HFFc6 (cell line): ENCODE results near the gene COL2A1. TPM values are rescaled to one million over a fixed set of nuclear protein-coding genes. Genes with fewer than 3 reads are reported as not detected.

Source experiments
- DNase-seq: peaks from one replicate; pipeline ENCODE4 v3.0.0-alpha.2; 2018
- H3K27ac Mint-ChIP-seq: 2 replicates; pipeline ENCODE4 v1.8.0; 2020; ENCODE audit warnings: mild to moderate bottlenecking, mixed read lengths
- H3K27me3 Mint-ChIP-seq: 2 replicates; pipeline ENCODE4 v1.8.0; 2021; ENCODE audit warnings: mild to moderate bottlenecking, moderate library complexity, mixed read lengths; ENCODE audit not compliant: insufficient read depth
- H3K36me3 Mint-ChIP-seq: 2 replicates; pipeline ENCODE4 v1.8.0; 2021; ENCODE audit warnings: low read depth, mixed read lengths
- H3K4me1 Mint-ChIP-seq: 2 replicates; pipeline ENCODE4 v1.8.0; 2020; ENCODE audit warnings: low read depth, mixed read lengths
- H3K4me3 Mint-ChIP-seq: 2 replicates; pipeline ENCODE4 v1.8.0; 2020; ENCODE audit warnings: mild to moderate bottlenecking, moderate library complexity, mixed read lengths
- H3K9me3 Mint-ChIP-seq: 2 replicates; pipeline ENCODE4 v1.8.0; 2020; ENCODE audit warnings: mild to moderate bottlenecking, mixed read lengths
- total RNA-seq, 6 experiments: library from RNA; stranded (reverse); fragmentation: NEBNext Ultra II Directional; extraction: Animal tissue kit (Norgen Biotek cat#: 25700); gene quantifications; 2 replicates in 1 of 6; 3 replicates in 5 of 6; pipeline ENCODE4 v1.2.3, GENCODE V29; 2021
- TF ChIP-seq, protein P1 (sequence below): fragments of 200-600 bp; sonication (generic); IDR thresholded peaks from 2 replicates; pipeline ENCODE4 v1.5.0; 2021; ENCODE audit warnings: antibody characterized with exemption, mild to moderate bottlenecking

Gene COL2A1
- total RNA-seq, 6 experiments from 2014 or later, result not detected

- TF ChIP-seq, protein P1, sequence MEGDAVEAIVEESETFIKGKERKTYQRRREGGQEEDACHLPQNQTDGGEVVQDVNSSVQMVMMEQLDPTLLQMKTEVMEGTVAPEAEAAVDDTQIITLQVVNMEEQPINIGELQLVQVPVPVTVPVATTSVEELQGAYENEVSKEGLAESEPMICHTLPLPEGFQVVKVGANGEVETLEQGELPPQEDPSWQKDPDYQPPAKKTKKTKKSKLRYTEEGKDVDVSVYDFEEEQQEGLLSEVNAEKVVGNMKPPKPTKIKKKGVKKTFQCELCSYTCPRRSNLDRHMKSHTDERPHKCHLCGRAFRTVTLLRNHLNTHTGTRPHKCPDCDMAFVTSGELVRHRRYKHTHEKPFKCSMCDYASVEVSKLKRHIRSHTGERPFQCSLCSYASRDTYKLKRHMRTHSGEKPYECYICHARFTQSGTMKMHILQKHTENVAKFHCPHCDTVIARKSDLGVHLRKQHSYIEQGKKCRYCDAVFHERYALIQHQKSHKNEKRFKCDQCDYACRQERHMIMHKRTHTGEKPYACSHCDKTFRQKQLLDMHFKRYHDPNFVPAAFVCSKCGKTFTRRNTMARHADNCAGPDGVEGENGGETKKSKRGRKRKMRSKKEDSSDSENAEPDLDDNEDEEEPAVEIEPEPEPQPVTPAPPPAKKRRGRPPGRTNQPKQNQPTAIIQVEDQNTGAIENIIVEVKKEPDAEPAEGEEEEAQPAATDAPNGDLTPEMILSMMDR, result no peak
- H3K36me3 Mint-ChIP-seq, result no peaks in the 10 kb centered on the region
- H3K4me1 Mint-ChIP-seq, result no peaks in the 10 kb centered on the region
- H3K4me3 Mint-ChIP-seq, result no peak overlapping the region
- H3K9me3 Mint-ChIP-seq, result no peaks in the 10 kb centered on the region
- peaks cover 66% of the 10 kb centered on the region for H3K27me3 Mint-ChIP-seq
- DNase-seq, result no peak
- H3K27ac Mint-ChIP-seq, result no peak overlapping the region
Measured at GRCh38 chr12:48008950-48009349, 4.7 kb upstream of the COL2A1 start.

GRCh38 chr12:48008349-48008748 lies 4.1 kb upstream of the COL2A1 start:
- Mint-ChIP-seq H3K4me3 (no peak overlapping the region), H3K27ac (no peak overlapping the region), H3K4me1 (no peaks in the 10 kb centered on the region; the same call in 1 of the 2 replicates), H3K9me3 (no peaks in the 10 kb centered on the region), H3K27me3 (peaks cover 69% of the 10 kb centered on the region), H3K36me3 (no peaks in the 10 kb centered on the region)
- TF ChIP-seq, protein P1, result no peak
- no peak for DNase-seq

DNA sequence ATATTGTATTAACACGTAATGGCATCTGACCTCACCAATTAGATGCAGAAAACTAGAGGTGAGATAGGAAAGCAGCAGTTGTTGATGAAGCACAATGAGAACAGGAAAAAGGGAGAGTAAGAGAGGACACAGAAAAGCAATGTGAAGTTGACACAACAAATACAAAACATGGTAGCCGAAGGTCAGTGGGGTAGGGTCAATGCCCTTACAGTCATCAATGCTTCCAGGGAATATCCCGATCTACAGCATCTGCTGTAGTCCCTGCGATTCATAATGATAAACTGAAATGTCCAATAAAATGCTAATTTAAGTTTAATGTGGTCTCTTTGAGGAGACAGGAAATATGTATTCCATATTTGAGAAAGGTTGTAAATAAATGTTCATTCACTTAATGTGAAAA lies 2.9 kb upstream of the COL2A1 start:
- Mint-ChIP-seq H3K27me3 (peaks cover 72% of the 10 kb centered on the region), H3K27ac (no peak overlapping the region), H3K4me1 (peaks cover 4% of the 10 kb centered on the region), H3K9me3 (no peaks in the 10 kb centered on the region), H3K36me3 (no peaks in the 10 kb centered on the region), H3K4me3 (no peak overlapping the region)
- DNase-seq, result no peak
- TF ChIP-seq, protein P1, result no peak

DNA sequence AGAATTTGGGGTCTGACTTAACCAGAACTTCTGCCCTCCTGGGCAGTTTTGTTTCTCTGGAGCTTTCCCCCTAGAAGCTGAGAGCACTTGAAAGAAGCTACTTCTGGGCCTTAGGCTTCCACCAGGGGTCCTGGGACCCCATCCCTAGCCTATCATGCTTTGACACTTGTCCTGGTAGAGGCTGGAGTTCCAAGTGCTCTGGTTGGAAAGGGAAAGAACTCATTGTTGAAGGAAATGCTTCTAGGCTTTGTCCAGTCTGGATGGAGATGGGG lies 1.4 kb upstream of the COL2A1 start:
- Mint-ChIP-seq H3K36me3 (no peaks in the 10 kb centered on the region), H3K27me3 (peaks cover 64% of the 10 kb centered on the region), H3K9me3 (no peaks in the 10 kb centered on the region), H3K4me3 (no peak overlapping the region; the same call in 1 of the 2 replicates), H3K4me1 (peaks cover 17% of the 10 kb centered on the region), H3K27ac (no peak overlapping the region)
- TF ChIP-seq, protein P1, result no peak
- DNase-seq, result no peak

DNA sequence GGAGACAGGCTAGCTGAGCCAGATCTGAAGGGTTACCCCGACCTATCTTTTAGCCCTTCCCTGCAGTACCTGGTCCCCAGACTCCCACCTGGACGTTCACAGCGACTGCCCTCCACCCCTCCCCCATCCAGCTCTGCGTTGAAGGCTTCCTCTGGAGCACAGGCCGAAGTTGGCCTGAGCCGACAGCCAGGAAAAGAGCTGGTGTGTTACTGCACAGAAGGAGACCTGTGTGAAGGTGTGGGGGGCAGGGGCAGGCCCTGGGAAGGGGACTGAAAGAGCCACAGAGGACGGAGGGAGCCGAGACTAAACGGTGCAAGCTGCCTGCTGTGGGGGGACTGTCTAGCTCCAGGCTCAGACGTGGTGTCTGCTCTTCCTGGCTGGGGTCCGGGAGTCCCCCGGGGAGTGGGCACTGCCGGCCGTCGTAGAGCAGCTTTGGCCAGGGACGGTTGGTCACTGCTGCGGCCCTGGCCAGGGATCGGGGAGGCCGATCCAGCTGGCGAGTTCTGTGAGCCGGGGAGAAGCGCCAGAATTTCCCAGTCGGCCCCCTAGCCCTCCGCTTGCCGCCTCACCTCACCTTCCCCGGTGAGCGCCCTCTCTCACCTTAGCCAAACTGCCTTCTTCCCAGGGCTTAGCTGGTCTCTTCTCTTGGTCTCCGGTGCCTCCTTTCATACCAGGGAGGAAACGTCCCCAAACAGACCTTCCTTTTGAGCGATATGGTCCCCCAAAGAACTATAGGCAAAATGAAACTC lies 899 bp upstream of the COL2A1 start:
- Mint-ChIP-seq H3K27ac (no peak overlapping the region), H3K9me3 (no peaks in the 10 kb centered on the region), H3K27me3 (peaks cover 64% of the 10 kb centered on the region), H3K4me3 (no peak overlapping the region; the same call in 1 of the 2 replicates), H3K36me3 (no peaks in the 10 kb centered on the region), H3K4me1 (peaks cover 18% of the 10 kb centered on the region)
- DNase-seq, result no peak
- TF ChIP-seq, protein P1, result no peak
